ENCODE measurements around the gene PLAU. TPM values are rescaled to one million over a fixed set of nuclear protein-coding genes. Genes with fewer than 3 reads are reported as not detected.

The PLAU gene
- total RNA-seq, 1 donor from 2014 or later: 26.3 TPM

- H3K36me3 ChIP-seq (ENCODE audit: control insufficient read depth, insufficient read depth, low read length): peaks cover 3% of the 10 kb centered on the region
- no peak overlapping the region for H3K4me3 ChIP-seq (ENCODE audit: low read depth, low read length)
- TF ChIP-seq CTCF (IDR thresholded peaks at IDR 0.05; ENCODE audit: insufficient read depth, low read length, severe bottlenecking): no peak
- no peaks in the 10 kb centered on the region for H3K27me3 ChIP-seq (ENCODE audit: control insufficient read depth, insufficient read depth, low read length)
- DNase-seq (ENCODE audit: low read depth) (no peak), FAIRE-seq (no peak)
These were observed 45.2 kb upstream of the PLAU start for GRCh38 chr10:73865459-73866442.

DNA sequence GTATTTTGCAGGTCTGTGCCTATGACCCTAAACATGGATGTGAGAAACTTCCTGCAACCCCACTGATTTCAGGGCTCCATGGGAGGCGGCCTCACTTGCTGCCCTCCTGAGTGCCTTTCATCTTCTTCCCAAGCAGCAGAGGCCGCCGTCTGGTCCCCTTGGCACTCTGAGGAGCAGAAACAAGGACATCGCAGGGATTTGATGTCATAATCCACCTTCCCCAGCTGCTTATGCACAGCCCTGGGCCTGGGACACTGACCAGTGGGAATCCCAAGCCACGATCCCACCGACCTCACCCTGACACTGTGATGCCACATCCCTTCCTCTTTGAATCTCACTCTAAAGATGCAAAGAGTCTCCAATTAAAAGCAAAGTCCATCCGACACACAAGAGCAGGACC lies 44.3 kb upstream of the PLAU start:
- peaks cover 3% of the 10 kb centered on the region for H3K36me3 ChIP-seq (ENCODE audit: control insufficient read depth, insufficient read depth, low read length)

DNA sequence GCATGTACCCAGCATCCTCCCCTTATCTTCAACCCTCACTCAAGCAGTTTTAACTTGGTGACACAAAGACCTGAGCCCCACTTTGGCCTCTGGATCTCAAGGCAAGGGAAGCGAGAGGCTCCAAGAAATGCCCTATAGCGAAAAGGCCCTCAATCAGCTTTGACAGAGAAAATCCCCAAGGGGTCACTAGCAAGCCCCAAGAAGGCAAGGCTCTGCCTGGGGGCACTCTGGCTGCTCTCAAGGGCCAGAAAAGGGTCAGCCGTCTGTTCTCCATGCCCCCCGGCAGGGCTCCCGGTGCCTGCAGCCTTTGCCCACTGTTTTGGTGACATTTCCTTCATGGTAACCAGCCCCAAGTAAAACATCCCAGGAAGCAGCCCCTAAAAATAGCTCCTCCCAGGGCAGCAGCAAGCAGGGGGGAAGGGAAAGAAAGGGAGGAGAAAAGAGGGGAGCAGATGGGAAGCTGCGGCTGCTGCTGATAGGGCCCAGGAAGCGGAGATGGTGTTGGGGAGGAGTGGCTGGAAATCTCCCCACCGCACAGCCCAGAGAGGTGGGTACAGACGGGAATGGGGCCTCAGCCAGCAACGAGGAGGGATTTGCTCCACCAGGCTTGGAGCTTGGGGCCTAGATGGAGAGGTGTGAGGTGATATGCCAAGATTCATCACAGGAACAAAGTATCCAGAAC lies 43.7 kb upstream of the PLAU start:
- no peak for DNase-seq (ENCODE audit: low read depth)
- no peak for TF ChIP-seq CTCF (IDR thresholded peaks at IDR 0.05; ENCODE audit: insufficient read depth, low read length, severe bottlenecking)
- no peak overlapping the region for H3K4me3 ChIP-seq (ENCODE audit: low read depth, low read length)
- no peaks in the 10 kb centered on the region for H3K27me3 ChIP-seq (ENCODE audit: control insufficient read depth, insufficient read depth, low read length)
- peaks cover 3% of the 10 kb centered on the region for H3K36me3 ChIP-seq (ENCODE audit: control insufficient read depth, insufficient read depth, low read length)
- FAIRE-seq: no peak

More for the DNA sequence above, 44.3 kb upstream of the PLAU start:
- no peak for FAIRE-seq
- no peak for DNase-seq (ENCODE audit: low read depth)
- Histone ChIP-seq H3K27me3 (ENCODE audit: control insufficient read depth, insufficient read depth, low read length) (no peaks in the 10 kb centered on the region), H3K4me3 (ENCODE audit: low read depth, low read length) (no peak overlapping the region)
- no peak for TF ChIP-seq CTCF (IDR thresholded peaks at IDR 0.05; ENCODE audit: insufficient read depth, low read length, severe bottlenecking)

DNA sequence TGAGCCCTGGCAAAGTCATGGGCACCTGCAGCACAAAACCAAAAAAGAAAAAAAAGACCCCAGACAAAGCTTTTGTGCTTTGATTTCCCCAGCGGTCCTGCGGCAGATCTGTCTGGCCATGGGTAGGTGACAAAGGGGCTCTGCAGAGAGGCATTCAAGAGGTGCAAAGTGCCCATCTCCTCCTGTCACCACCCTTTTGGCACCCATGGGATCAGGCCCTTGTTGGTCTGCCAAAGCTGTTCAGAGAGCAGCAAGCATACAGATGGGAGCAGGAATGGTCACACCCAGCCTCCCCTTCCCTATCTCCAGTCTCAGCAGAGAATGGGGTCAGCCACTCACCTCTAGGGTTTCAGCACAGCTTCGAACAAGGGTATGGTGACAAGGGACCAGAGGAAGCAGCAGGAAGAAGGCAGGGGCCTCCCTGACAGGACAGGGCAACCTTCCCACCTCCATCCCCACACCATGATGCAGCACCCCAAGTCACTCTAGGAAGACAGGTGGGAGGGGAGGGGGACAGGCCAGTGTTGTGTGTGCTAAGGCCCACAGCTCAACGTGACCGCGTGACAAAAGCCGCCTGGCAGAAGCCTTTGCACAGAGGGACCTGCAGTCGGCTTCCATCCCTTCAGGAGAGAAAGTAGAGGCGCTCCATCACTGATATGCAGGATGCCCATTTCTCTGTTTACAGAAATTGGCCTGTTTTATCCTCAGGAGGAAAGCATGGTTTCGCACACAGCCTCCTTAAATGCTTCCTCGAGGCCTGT lies 42.9 kb upstream of the PLAU start:
- DNase-seq (ENCODE audit: low read depth) (no peak), FAIRE-seq (peak; percentile 62)
- H3K36me3 ChIP-seq (ENCODE audit: control insufficient read depth, insufficient read depth, low read length): peaks cover 3% of the 10 kb centered on the region
- H3K4me3 ChIP-seq (ENCODE audit: low read depth, low read length): no peak overlapping the region
- no peak for TF ChIP-seq CTCF (IDR thresholded peaks at IDR 0.05; ENCODE audit: insufficient read depth, low read length, severe bottlenecking)
- no peaks in the 10 kb centered on the region for H3K27me3 ChIP-seq (ENCODE audit: control insufficient read depth, insufficient read depth, low read length)

GRCh38 chr10:73868655-73869195 lies 42.2 kb upstream of the PLAU start:
- Histone ChIP-seq H3K27me3 (ENCODE audit: control insufficient read depth, insufficient read depth, low read length) (no peaks in the 10 kb centered on the region), H3K4me3 (ENCODE audit: low read depth, low read length) (no peak overlapping the region), H3K36me3 (ENCODE audit: control insufficient read depth, insufficient read depth, low read length) (peaks cover 3% of the 10 kb centered on the region)
- DNase-seq (ENCODE audit: low read depth) (no peak), FAIRE-seq (no peak)
- no peak for TF ChIP-seq CTCF (IDR thresholded peaks at IDR 0.05; ENCODE audit: insufficient read depth, low read length, severe bottlenecking)

Measured in bronchial epithelial cell (primary cell).